Skeletal muscle tissue (tissue), 4 donors: ENCODE data around the gene GIMAP2. TPM values are rescaled to one million over a fixed set of nuclear protein-coding genes. Genes with fewer than 3 reads are reported as not detected.

ENCODE experiments used
- H3K27ac ChIP-seq: one replicate; pipeline ENCODE4 v1.7.0; 2013; ENCODE audit warnings: mild to moderate bottlenecking, low read depth, low read length, inconsistent platforms
- H3K27me3 ChIP-seq, 3 donors: one replicate each; pipeline ENCODE4 v1.7.0; 2013; ENCODE audit warnings: low read length in 3 of 3; ENCODE audit not compliant: control insufficient read depth in 3 of 3, insufficient read depth in 3 of 3
- H3K36me3 ChIP-seq, 3 donors: one replicate each; pipeline ENCODE4 v1.7.0; 2013; ENCODE audit warnings: low read length in 3 of 3; ENCODE audit not compliant: control insufficient read depth in 3 of 3, insufficient read depth in 3 of 3
- H3K4me1 ChIP-seq, 3 donors: one replicate each; pipeline ENCODE4 v1.7.0; 2013; ENCODE audit warnings: low read length in 3 of 3, mild to moderate bottlenecking in 3 of 3; ENCODE audit not compliant: control insufficient read depth in 3 of 3, insufficient read depth in 3 of 3
- H3K4me3 ChIP-seq, 3 donors: one replicate each; pipeline ENCODE4 v1.7.0; 2013; ENCODE audit warnings: low read length in 3 of 3
- H3K9ac ChIP-seq, 3 donors: one replicate each; pipeline ENCODE4 v1.7.0; 2013; ENCODE audit warnings: low read length in 3 of 3, mild to moderate bottlenecking in 3 of 3, moderate library complexity in 2 of 3, low read depth in 1 of 3
- H3K9me3 ChIP-seq, 3 donors: one replicate each; pipeline ENCODE4 v1.7.0; 2013; ENCODE audit warnings: low read length in 3 of 3; ENCODE audit not compliant: control insufficient read depth in 3 of 3
- total RNA-seq: library from RNA; depleted of rRNA; stranded (reverse); fragments of >200 nt; gene quantifications from one replicate; pipeline ENCODE4 v1.2.3, GENCODE V29; 2014
- donor health status: Osteomylitis.

Gene GIMAP2
- total RNA-seq, 1 donor from 2014 or later: 9.4 TPM

GRCh38 chr7:150737265-150738055, 52.0 kb downstream of the GIMAP2 start, which contains the start of gene GIMAP5:
GIMAP5 (plus strand) TSS chr7:150737418; CDS start chr7:150740885, 3,467 bp downstream.
- Histone ChIP-seq H3K27ac (peak within 1 kb of the TSS; percentile 69), H3K4me3 (peak within 1 kb of the TSS; percentile 63 to 73 (median 72)), H3K9me3 (no peaks in the 10 kb centered on the region), H3K36me3 (peaks cover 0 to 5% (median 0%) of the 10 kb centered on the region in 3 donors), H3K4me1 (peaks cover 5 to 12% (median 7%) of the 10 kb centered on the region in 3 donors), H3K27me3 (no peaks in the 10 kb centered on the region), H3K9ac (peak within 1 kb of the TSS; percentile 52 to 78 (median 65))

DNA sequence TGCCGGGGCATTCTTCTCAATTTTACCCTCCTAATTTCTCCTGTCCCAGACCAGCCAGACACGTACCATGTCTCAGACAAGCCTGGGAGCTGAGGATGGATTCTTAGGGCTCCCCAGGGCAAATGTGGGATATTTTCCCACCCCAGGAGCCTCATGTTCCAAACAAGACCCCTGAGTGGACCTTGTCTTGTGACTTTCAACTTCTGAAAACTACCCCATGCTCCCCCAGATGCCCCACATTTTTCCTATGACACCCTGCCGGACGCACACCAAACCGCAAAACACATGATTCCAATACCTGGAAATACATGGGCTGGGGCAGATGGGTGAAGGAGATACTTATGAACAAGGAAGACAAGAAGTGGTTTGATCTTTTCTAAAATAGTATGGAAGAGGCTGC, 52.6 kb downstream of the GIMAP2 start:
- Histone ChIP-seq H3K27me3 (no peaks in the 10 kb centered on the region), H3K27ac (peak overlapping the region; percentile 69), H3K9ac (peak overlapping the region; percentile 52 to 78 (median 65)), H3K9me3 (no peaks in the 10 kb centered on the region), H3K4me1 (peaks cover 8 to 18% (median 12%) of the 10 kb centered on the region in 3 donors), H3K4me3 (peak overlapping the region; percentile 63 to 73 (median 72)), H3K36me3 (peaks cover 0 to 5% (median 2%) of the 10 kb centered on the region in 3 donors)

GRCh38 chr7:150738591-150739001, 53.1 kb downstream of the GIMAP2 start:
- Histone ChIP-seq H3K27me3 (no peaks in the 10 kb centered on the region), H3K4me1 (peaks cover 8 to 21% (median 14%) of the 10 kb centered on the region in 3 donors)

DNA sequence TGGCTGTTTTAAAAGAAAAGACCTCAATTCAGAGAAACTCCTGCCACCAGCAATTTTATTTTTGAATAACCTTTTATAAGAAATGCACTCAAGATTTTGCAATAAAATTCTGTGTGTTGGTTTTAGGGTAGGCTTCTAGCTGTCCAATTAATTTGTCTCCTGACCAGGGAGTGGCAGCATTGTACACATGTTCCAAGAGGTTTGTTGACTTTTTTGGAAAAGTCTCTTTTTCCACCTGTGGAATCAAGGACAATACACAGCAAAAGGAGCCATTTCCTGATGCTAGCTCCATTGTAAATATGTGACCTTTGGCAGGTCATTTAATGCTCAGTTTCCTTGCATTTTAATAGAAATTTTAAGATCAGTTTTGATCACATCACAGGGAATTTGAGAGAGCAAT, 53.5 kb downstream of the GIMAP2 start:
- peaks cover 0 to 5% (median 2%) of the 10 kb centered on the region in 3 donors for H3K36me3 ChIP-seq
- peak overlapping the region in 1 of 3 donors; percentile 78 for H3K9ac ChIP-seq
- no peaks in the 10 kb centered on the region for H3K27me3 ChIP-seq
- peak overlapping the region; percentile 69 for H3K27ac ChIP-seq
- H3K9me3 ChIP-seq: no peaks in the 10 kb centered on the region
- peak overlapping the region in 2 of 3 donors; percentile 63 to 72 for H3K4me3 ChIP-seq
- H3K4me1 ChIP-seq: peaks cover 8 to 21% (median 14%) of the 10 kb centered on the region in 3 donors

More at GRCh38 chr7:150738591-150739001, 53.1 kb downstream of the GIMAP2 start:
- Histone ChIP-seq H3K9ac (peak overlapping the region; percentile 35 to 78 (median 52)), H3K4me3 (peak overlapping the region; percentile 63 to 73 (median 72)), H3K9me3 (no peaks in the 10 kb centered on the region), H3K36me3 (peaks cover 0 to 5% (median 2%) of the 10 kb centered on the region in 3 donors), H3K27ac (peak overlapping the region; percentile 69)

DNA sequence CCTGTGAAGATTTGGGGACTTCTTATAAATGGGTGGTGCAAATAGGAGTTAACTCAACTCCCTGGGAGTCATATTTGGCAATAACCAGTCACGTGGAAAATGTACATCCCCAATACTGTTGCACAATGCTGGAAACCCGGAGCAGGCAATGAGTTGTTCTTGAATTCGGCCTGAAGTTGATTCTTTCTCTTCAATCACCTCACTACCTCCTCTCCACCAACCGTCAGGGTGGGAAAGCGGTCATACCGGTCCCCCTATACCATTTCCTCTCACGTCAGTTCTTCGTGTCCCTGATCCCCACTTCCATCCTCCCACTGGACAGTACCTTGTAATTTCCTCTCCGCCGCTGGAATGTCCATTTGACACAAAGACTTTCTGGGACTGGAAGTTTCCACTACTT, 54.5 kb downstream of the GIMAP2 start:
- Histone ChIP-seq H3K27me3 (no peaks in the 10 kb centered on the region), H3K27ac (peak overlapping the region; percentile 69), H3K9me3 (no peaks in the 10 kb centered on the region), H3K4me1 (peaks cover 8 to 21% (median 14%) of the 10 kb centered on the region in 3 donors), H3K4me3 (peak overlapping the region; percentile 1 to 72 (median 25)), H3K9ac (no peak overlapping the region), H3K36me3 (peaks cover 0 to 5% (median 2%) of the 10 kb centered on the region in 3 donors)

DNA sequence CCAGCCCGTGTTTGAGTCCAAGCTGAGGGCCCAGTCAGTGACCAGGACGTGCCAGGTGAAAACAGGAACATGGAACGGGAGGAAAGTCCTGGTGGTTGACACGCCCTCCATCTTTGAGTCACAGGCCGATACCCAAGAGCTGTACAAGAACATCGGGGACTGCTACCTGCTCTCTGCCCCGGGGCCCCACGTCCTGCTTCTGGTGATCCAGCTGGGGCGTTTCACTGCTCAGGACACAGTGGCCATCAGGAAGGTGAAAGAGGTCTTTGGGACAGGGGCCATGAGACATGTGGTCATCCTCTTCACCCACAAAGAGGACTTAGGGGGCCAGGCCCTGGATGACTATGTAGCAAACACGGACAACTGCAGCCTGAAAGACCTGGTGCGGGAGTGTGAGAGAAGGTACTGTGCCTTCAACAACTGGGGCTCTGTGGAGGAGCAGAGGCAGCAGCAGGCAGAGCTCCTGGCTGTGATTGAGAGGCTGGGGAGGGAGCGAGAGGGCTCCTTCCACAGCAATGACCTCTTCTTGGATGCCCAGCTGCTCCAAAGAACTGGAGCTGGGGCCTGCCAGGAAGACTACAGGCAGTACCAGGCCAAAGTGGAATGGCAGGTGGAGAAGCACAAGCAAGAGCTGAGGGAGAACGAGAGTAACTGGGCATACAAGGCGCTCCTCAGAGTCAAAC, 56.9 kb downstream of the GIMAP2 start:
- Histone ChIP-seq H3K9ac (no peak overlapping the region), H3K4me3 (no peak overlapping the region), H3K36me3 (peaks cover 0 to 5% (median 2%) of the 10 kb centered on the region in 3 donors), H3K27me3 (peaks cover 0 to 3% (median 0%) of the 10 kb centered on the region in 3 donors), H3K4me1 (peaks cover 8 to 18% (median 11%) of the 10 kb centered on the region in 3 donors), H3K27ac (no peak overlapping the region), H3K9me3 (no peaks in the 10 kb centered on the region)

Other genes starting within 250 kb of the GIMAP2 start
- 12.0 TPM for gene GIMAP8, start 235.1 kb upstream of the GIMAP2 start, total RNA-seq
- 4.2 TPM for gene GIMAP7, start 170.8 kb upstream of the GIMAP2 start, total RNA-seq
- 25.6 TPM for gene GIMAP4, start 118.3 kb upstream of the GIMAP2 start, total RNA-seq
- gene GIMAP6, start 53.3 kb upstream of the GIMAP2 start, total RNA-seq: 15.7 TPM
- 1.0 TPM for gene GIMAP1, start 30.9 kb downstream of the GIMAP2 start, total RNA-seq
- 21.4 TPM for gene GIMAP5, start 51.7 kb downstream of the GIMAP2 start, total RNA-seq
- gene TMEM176B, start 114.7 kb downstream of the GIMAP2 start, total RNA-seq: 18.3 TPM
- gene TMEM176A, start 115.1 kb downstream of the GIMAP2 start, total RNA-seq: 11.0 TPM
- gene AOC1, start 166.8 kb downstream of the GIMAP2 start, total RNA-seq: under 0.01 TPM